Coronary artery (tissue), 2 donors: ENCODE results near the gene HMGN2.
"Not testable (repeated sequence)": the region's sequence is repeated elsewhere in the genome, so short reads cannot be mapped to it uniquely, and the experiment has no call there.

Experiments used
- DNase-seq: peaks from one replicate; pipeline ENCODE4 v3.0.0-alpha.2; 2017; ENCODE audit warnings: low spot score
- H3K27ac ChIP-seq, 2 donors: fragments of 200-600 bp; sonication (generic); one replicate each; pipeline ENCODE4 v1.5.1; 2016 to 2019
- H3K4me3 ChIP-seq: fragments of 200-600 bp; sonication (generic); 2 replicates; pipeline ENCODE4 v1.5.1; 2016; ENCODE audit warnings: mild to moderate bottlenecking, moderate library complexity
- TF ChIP-seq, protein P1 (sequence below): fragments of 200-600 bp; sonication (generic); IDR thresholded peaks from one replicate; pipeline ENCODE4 v1.5.1; 2019; ENCODE audit warnings: antibody characterized with exemption

Gene HMGN2

DNA sequence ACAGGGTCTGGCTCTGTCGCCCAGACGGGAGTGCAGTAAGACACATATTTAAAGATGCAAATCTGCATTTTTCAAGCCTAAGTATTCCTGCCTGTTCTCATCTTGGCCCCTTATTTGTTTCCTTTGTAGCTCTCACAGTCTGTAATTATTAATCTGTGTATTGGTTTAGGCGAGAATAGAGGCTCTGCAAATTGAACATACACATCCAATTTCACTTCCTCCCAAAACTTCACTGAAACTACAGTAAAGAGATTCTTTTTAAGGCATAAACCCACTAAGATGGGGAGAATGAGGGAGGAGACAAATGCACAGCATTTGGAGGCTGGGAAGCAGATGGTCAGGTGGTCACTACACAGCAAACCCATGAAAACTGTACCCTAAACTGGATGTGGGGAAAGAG lies 21.0 kb downstream of the HMGN2 start:
- no peak overlapping the region for H3K4me3 ChIP-seq
- TF ChIP-seq, protein P1, sequence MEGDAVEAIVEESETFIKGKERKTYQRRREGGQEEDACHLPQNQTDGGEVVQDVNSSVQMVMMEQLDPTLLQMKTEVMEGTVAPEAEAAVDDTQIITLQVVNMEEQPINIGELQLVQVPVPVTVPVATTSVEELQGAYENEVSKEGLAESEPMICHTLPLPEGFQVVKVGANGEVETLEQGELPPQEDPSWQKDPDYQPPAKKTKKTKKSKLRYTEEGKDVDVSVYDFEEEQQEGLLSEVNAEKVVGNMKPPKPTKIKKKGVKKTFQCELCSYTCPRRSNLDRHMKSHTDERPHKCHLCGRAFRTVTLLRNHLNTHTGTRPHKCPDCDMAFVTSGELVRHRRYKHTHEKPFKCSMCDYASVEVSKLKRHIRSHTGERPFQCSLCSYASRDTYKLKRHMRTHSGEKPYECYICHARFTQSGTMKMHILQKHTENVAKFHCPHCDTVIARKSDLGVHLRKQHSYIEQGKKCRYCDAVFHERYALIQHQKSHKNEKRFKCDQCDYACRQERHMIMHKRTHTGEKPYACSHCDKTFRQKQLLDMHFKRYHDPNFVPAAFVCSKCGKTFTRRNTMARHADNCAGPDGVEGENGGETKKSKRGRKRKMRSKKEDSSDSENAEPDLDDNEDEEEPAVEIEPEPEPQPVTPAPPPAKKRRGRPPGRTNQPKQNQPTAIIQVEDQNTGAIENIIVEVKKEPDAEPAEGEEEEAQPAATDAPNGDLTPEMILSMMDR = no peak
- no peak for DNase-seq
- H3K27ac ChIP-seq = no peak overlapping the region

DNA sequence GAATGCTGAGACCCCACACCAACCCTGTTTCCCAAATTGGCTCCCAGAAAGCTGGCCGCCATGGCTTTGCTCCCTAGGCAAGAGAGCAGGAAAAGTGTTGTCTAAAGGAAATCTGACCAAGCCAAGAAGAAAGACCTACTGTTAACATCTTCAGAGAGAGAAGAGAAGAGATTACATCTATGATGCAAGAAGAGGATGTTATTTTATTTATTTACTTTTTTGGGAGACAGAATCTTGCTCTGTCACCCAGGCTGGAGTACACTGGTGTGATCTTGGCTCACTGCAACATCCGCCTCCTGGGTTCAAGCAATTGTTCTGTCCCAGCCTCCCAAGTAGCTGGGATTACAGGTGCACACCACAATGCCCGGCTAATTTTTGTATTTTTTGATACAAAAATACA lies 21.7 kb downstream of the HMGN2 start:
- H3K4me3 ChIP-seq = no peak overlapping the region
- H3K27ac ChIP-seq = no peak overlapping the region
- TF ChIP-seq, protein P1 = no peak
- DNase-seq = no peak

DNA sequence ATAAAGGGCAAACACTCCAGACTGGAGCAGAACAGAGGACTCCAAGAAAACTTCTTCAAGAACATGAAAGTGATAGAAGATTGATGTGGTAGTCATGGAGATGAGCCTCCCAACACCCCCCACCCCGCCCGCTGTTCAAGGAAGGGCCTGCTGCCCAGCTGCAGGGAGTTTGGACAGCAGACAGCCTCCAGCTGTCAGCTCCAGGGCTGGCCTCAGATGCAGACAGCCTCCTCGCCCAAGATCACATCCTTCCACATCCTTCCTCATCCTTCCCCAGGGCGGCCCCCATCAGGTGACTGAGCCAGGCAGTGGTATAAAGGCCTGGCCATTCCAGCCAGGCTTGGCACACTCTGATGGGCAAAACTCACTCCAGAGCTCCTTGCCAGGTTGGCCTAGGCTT lies 24.6 kb downstream of the HMGN2 start:
- Histone ChIP-seq H3K27ac (no peak overlapping the region), H3K4me3 (no peak overlapping the region)
- TF ChIP-seq, protein P1 = no peak
- no peak for DNase-seq

DNA sequence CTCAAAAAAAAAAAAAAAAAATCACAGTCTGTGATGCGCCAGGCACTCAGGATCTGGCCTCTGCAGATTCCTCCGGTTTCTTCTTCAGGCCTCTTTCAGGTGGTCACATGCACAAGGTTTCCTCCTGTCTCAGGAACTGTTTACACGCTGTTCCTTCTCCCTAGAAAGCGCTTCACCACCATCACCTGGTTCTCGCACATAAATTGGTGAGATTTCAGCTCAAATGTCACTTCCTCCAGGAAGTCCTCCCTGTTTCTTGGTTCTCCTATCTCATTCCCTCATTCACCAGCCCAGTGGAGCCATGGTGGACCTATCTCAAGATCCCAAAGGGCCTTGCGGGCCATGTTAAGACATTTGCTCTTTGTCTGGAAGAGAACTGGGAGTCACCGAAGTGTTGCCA lies 26.7 kb downstream of the HMGN2 start:
- H3K27ac ChIP-seq = no peak overlapping the region
- DNase-seq = no peak
- no peak overlapping the region for H3K4me3 ChIP-seq
- TF ChIP-seq, protein P1 = no peak

DNA sequence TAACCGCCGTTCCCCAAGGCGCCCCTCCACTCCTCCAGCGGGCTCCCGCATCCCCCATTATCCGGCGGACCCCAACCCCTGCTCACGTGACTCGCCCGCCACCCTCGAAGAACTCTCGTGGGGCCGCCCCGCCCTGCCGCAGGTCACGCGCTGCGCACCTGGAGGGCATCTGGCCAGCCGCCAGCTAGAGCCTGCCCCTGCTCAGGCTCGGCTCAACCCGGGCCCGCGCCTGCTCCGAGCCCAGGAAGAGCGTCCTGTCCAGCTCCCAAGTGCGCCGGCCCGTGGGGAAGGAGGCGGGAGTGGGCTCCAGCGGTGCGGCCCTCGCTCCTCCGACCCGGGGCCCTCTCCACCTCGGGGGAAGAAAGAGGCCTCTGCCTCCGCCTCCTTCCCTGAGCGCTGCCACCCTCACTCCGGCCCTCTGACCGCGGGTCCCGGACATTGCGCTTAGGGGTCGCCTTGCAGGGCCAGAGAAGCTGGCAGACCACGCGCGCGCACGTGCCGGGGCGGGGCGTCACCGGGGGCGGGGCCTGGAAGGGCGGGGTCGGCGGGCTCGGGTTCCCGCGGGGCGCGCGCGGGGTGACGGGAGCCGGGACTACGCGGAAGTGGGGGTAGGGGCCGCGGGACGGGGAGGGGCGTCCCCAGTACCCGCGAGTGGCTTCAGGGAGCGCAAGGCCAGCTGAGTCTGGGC lies 28.4 kb downstream of the HMGN2 start:
- DNase-seq = peak; percentile 90
- TF ChIP-seq, protein P1 = peak; percentile 35
- peak overlapping the region; percentile 82 for H3K4me3 ChIP-seq
- peak overlapping the region; percentile 77 to 92 for H3K27ac ChIP-seq

DNA sequence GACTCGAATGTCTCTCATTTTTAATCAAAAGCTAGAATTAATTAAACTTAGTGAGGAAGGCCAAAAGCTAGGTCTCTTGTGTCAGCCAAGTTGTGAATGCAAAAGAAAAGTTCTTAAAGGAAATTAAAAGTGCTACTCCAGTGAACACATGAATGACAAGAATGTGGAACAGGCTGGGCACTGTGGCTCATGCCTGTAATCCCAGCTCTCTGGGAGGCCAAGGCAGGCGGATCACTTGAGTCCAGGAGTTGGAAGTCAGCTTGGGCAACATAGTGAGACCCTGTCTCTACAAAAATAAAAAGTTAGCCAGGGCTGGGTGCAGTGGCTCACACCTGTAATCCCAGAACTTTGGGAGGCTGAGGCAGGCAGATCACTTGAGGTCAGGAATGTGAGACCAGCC lies 38.5 kb downstream of the HMGN2 start:
- not testable (repeated sequence) for H3K27ac ChIP-seq, DNase-seq, H3K4me3 ChIP-seq

DNA sequence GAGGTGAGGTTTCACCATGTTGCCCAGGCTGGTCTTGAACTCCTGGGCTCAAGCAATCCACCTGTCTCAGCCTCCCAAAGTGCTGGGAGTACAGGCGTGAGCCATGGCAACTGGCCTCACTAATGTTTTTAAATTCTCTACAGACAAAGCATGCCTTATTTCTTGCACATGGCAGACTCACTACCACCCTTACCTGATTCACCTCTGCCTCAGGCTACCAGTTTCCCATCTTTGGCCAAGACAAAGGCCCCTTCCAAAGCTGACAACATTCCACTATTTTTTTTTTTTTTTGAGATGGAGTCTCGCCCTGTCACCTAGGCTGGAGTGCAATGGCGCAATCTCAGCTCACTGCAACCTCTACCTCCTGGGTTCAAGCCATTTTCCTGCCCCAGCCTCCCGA lies 43.6 kb downstream of the HMGN2 start:
- DNase-seq, H3K4me3 ChIP-seq, H3K27ac ChIP-seq: not testable (repeated sequence)

DNA sequence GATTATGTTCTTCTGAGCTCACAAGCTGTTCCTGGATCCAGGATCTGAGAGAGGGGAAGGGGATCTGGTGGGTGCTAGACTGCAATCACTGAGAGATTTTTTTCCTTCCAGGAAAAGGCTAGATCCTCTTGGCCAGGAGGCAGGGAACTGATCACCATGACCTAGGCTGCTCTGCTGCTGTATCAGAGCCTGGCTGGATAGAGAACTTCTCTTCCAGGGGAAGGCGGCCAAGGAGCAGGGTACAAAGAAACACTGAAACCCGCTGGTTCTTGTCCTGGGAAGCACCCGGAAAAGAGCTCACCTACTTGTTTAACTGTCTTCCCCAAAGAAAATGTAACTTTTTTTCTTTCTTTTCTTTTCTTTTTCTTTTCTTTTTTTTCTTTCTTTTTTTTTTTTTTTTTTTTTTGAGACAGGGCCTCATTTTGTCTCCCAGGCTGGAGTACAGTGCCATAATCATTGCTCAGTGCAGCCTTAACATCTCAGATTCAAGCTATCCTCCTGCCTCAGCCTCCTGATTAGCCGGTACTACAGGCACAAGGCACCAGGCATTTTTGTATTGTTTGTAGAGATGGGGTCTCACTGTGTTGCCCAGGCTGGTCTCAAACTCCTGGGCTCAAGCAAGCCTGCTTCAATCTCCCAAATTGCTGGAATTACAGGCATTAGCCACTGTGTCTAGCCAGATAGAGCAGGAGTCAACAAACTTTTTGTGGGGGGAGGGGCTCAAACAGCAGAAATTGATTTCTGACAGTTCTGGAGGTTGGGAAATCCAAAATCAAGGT lies 44.9 kb downstream of the HMGN2 start:
- TF ChIP-seq, protein P1 = no peak
- no peak overlapping the region for H3K4me3 ChIP-seq
- no peak for DNase-seq

More for the DNA sequence above, 44.9 kb downstream of the HMGN2 start:
- H3K27ac ChIP-seq = no peak overlapping the region
